ENCODE data around the gene CELSR3.

DNA sequence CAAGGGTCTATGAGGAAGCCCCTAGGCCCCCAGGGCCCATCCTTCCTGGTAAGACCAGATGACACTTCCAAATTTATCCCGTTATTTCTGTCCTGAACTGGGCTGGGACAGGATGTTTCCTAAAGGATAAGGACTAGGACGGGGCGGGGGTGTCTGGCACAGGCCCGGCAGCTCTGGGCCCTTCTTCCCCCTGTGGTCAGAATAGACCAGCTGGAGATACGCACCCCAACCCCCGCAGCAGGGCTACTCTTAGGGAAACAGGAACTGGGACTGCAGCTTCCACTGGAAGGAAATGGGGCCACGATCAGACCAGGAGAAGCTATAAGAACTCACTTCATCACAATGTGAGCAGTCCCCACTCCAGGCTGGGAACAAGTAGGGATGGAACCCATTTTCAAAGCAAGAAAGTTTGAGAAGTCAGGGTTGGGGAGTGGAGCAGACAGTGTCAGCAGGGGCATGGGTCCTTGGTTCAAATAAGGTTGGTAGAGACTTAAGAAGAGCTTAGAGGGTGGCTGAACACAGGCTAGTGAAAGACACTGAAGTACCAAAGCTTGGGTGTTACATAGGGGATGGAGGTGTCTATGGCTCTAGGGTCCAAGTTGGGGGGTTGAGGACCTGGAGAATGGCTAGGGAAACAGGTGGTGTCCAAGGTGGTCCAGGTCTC, 21.9 kb upstream of the CELSR3 start:
- TF ChIP-seq POLR2A (IDR thresholded peaks at IDR 0.05; ENCODE audit: low read length) (no peak), ESRRA (IDR thresholded peaks at IDR 0.05; ENCODE audit: borderline replicate concordance, low read length) (no peak), REST (IDR thresholded peaks at IDR 0.05) (no peak), FOSL2 (IDR thresholded peaks at IDR 0.05) (no peak), FOSL2 (CRISPR knock-in tag; IDR thresholded peaks at IDR 0.05) (no peak), RAD21 (conservative IDR thresholded peaks at IDR 0.05 in 1 of 2, IDR thresholded peaks at IDR 0.05 in 1 of 2) (no peak), CEBPB (IDR thresholded peaks at IDR 0.05) (no peak)
- TF ChIP-seq, protein P1, sequence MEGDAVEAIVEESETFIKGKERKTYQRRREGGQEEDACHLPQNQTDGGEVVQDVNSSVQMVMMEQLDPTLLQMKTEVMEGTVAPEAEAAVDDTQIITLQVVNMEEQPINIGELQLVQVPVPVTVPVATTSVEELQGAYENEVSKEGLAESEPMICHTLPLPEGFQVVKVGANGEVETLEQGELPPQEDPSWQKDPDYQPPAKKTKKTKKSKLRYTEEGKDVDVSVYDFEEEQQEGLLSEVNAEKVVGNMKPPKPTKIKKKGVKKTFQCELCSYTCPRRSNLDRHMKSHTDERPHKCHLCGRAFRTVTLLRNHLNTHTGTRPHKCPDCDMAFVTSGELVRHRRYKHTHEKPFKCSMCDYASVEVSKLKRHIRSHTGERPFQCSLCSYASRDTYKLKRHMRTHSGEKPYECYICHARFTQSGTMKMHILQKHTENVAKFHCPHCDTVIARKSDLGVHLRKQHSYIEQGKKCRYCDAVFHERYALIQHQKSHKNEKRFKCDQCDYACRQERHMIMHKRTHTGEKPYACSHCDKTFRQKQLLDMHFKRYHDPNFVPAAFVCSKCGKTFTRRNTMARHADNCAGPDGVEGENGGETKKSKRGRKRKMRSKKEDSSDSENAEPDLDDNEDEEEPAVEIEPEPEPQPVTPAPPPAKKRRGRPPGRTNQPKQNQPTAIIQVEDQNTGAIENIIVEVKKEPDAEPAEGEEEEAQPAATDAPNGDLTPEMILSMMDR (IDR thresholded peaks at IDR 0.05): no peak
- TF ChIP-seq, protein P2, sequence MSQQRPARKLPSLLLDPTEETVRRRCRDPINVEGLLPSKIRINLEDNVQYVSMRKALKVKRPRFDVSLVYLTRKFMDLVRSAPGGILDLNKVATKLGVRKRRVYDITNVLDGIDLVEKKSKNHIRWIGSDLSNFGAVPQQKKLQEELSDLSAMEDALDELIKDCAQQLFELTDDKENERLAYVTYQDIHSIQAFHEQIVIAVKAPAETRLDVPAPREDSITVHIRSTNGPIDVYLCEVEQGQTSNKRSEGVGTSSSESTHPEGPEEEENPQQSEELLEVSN (IDR thresholded peaks at IDR 0.05; ENCODE audit: borderline replicate concordance, low read depth): no peak

Data from A549 (cell line).